ENCODE measurements around the gene CYP8B1.

DNA sequence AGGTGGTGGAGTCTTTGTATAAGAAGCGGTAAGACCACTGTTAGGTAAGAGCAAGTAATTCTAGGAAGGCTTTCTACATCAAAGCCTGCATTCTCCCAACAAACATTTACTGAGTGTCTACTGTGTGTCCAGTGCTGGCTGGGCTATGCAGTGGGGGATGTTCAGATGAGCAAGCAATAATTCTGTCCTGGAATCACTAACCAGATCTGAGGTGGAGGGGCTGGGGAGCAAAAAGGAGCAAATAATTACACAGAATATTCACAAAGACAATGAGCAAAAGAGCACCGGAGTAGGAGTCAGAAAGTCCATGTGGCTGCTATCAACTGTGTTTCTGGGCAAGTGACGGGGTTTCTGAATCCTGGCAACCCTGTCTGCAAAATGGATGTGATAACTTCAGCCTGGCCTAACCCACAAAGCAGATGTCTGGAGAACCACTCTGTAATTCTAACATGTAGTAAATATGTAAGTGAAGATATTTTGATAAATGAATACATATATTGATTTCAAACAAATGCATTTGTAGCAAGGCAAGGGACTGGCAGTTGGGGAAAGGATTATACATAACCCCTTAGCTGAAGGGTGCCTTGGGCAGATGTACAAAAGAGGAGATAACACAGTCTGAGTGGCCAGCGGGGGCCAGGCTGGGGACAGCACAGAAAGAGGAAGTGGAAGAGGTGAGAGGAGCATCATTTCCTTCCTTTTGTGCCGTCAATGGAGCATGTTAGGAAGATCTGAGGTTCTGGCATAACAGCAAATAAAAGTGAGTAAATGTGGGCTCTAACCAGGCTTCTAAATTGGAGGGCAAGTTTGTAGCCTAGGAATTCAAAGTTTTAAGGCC is 28.8 kb downstream of the CYP8B1 start:
- TF ChIP-seq, protein P1, sequence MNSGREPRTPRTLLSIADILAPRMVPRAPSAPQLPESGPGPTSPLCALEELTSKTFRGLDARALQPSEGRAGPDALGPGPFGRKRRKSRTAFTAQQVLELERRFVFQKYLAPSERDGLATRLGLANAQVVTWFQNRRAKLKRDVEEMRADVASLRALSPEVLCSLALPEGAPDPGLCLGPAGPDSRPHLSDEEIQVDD (CRISPR knock-in tag; IDR thresholded peaks at IDR 0.05; ENCODE audit: borderline replicate concordance) = no peak
- TF ChIP-seq ELF4 (CRISPR knock-in tag; IDR thresholded peaks at IDR 0.05; ENCODE audit: borderline replicate concordance) (no peak), REXO4 (CRISPR knock-in tag; IDR thresholded peaks at IDR 0.05; ENCODE audit: borderline replicate concordance) (no peak)
- TF ChIP-seq, protein P2, sequence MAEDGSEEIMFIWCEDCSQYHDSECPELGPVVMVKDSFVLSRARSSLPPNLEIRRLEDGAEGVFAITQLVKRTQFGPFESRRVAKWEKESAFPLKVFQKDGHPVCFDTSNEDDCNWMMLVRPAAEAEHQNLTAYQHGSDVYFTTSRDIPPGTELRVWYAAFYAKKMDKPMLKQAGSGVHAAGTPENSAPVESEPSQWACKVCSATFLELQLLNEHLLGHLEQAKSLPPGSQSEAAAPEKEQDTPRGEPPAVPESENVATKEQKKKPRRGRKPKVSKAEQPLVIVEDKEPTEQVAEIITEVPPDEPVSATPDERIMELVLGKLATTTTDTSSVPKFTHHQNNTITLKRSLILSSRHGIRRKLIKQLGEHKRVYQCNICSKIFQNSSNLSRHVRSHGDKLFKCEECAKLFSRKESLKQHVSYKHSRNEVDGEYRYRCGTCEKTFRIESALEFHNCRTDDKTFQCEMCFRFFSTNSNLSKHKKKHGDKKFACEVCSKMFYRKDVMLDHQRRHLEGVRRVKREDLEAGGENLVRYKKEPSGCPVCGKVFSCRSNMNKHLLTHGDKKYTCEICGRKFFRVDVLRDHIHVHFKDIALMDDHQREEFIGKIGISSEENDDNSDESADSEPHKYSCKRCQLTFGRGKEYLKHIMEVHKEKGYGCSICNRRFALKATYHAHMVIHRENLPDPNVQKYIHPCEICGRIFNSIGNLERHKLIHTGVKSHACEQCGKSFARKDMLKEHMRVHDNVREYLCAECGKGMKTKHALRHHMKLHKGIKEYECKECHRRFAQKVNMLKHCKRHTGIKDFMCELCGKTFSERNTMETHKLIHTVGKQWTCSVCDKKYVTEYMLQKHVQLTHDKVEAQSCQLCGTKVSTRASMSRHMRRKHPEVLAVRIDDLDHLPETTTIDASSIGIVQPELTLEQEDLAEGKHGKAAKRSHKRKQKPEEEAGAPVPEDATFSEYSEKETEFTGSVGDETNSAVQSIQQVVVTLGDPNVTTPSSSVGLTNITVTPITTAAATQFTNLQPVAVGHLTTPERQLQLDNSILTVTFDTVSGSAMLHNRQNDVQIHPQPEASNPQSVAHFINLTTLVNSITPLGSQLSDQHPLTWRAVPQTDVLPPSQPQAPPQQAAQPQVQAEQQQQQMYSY (CRISPR knock-in tag; IDR thresholded peaks at IDR 0.05) = no peak
- TF ChIP-seq, protein P3, sequence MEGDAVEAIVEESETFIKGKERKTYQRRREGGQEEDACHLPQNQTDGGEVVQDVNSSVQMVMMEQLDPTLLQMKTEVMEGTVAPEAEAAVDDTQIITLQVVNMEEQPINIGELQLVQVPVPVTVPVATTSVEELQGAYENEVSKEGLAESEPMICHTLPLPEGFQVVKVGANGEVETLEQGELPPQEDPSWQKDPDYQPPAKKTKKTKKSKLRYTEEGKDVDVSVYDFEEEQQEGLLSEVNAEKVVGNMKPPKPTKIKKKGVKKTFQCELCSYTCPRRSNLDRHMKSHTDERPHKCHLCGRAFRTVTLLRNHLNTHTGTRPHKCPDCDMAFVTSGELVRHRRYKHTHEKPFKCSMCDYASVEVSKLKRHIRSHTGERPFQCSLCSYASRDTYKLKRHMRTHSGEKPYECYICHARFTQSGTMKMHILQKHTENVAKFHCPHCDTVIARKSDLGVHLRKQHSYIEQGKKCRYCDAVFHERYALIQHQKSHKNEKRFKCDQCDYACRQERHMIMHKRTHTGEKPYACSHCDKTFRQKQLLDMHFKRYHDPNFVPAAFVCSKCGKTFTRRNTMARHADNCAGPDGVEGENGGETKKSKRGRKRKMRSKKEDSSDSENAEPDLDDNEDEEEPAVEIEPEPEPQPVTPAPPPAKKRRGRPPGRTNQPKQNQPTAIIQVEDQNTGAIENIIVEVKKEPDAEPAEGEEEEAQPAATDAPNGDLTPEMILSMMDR (CRISPR knock-in tag; IDR thresholded peaks at IDR 0.05) = no peak

All from HepG2 (cell line).